WTC11 (cell line): Measurements from ENCODE around the gene PROM2. TPM values are rescaled to one million over a fixed set of nuclear protein-coding genes. Genes with fewer than 3 reads are reported as not detected.

Source experiments
- ATAC-seq: fragments of 200-7000 bp; cut with Tn5 transposase; 2 replicates; pipeline ENCODE4 v1.10.0; 2021; ENCODE audit warnings: mild to moderate bottlenecking, moderate library complexity
- CTCF ChIA-PET: fragments of 300-600 bp; sonication (Branson Sonifier 250); formaldehyde crosslinking; loops from one replicate; lab custom pipeline; 2021; ENCODE audit warnings: antibody characterized with exemption; lab: Charles Lee
- POLR2A ChIA-PET: fragments of 350-600 bp; sonication (Branson Sonifier 250); formaldehyde crosslinking; loops from one replicate; lab custom pipeline; 2021; ENCODE audit warnings: antibody characterized with exemption; lab: Charles Lee
- DNase-seq: peaks from one replicate; pipeline ENCODE4 v3.0.0; 2021; ENCODE audit warnings: low spot score
- H3K27ac Mint-ChIP-seq: 2 replicates; pipeline ENCODE4 v1.8.0; 2021; ENCODE audit warnings: mixed read lengths
- H3K27me3 Mint-ChIP-seq: 2 replicates; pipeline ENCODE4 v1.8.0; 2021; ENCODE audit warnings: low read depth, mild to moderate bottlenecking, moderate library complexity, mixed read lengths
- H3K36me3 Mint-ChIP-seq: 2 replicates; pipeline ENCODE4 v1.8.0; 2021; ENCODE audit warnings: mixed read lengths
- H3K4me1 Mint-ChIP-seq: 2 replicates; pipeline ENCODE4 v1.8.0; 2022; ENCODE audit warnings: mixed read lengths
- H3K4me3 Mint-ChIP-seq: 2 replicates; pipeline ENCODE4 v1.8.0; 2021; ENCODE audit warnings: mild to moderate bottlenecking, moderate library complexity, mixed read lengths
- H3K9me3 Mint-ChIP-seq: 2 replicates; pipeline ENCODE4 v1.8.0; 2021; ENCODE audit warnings: mixed read lengths
- CREB1 ChIP-seq: sonication (generic); formaldehyde crosslinking; IDR thresholded peaks from 2 replicates; pipeline ENCODE4 v1.8.0; 2023; ENCODE audit warnings: mild to moderate bottlenecking, missing genetic modification reagents
- ELF4 ChIP-seq: sonication (generic); formaldehyde crosslinking; IDR thresholded peaks from 2 replicates; pipeline ENCODE4 v1.8.1; 2022; ENCODE audit warnings: low read depth, mild to moderate bottlenecking, moderate library complexity, missing genetic modification reagents
- GRHL2 ChIP-seq: fragments of 250-450 bp; sonication (Bioruptor Pico); IDR thresholded peaks from 2 replicates; pipeline ENCODE4 v1.8.0; 2022; ENCODE audit warnings: mild to moderate bottlenecking, moderate library complexity; ENCODE audit not compliant: insufficient replicate concordance, severe bottlenecking
- NFYB ChIP-seq: sonication (generic); formaldehyde crosslinking; conservative IDR thresholded peaks from 2 replicates; pipeline ENCODE4 v1.8.0; 2022; ENCODE audit warnings: low read depth, missing genetic modification reagents
- ZBTB43 ChIP-seq: sonication (generic); formaldehyde crosslinking; IDR thresholded peaks from 2 replicates; pipeline ENCODE4 v1.8.1; 2023; ENCODE audit warnings: mild to moderate bottlenecking, missing genetic modification reagents
- ZNF121 ChIP-seq: sonication (generic); formaldehyde crosslinking; IDR thresholded peaks from 2 replicates; pipeline ENCODE4 v1.8.0; 2023; ENCODE audit warnings: missing genetic modification reagents
- ZNF232 ChIP-seq: sonication (generic); formaldehyde crosslinking; IDR thresholded peaks from 2 replicates; pipeline ENCODE4 v1.8.0; 2022; ENCODE audit warnings: mild to moderate bottlenecking, missing genetic modification reagents
- ZNF416 ChIP-seq: fragments of 250-450 bp; sonication (Bioruptor Pico); IDR thresholded peaks from 2 replicates; pipeline ENCODE4 v1.9.0; 2021; ENCODE audit warnings: mild to moderate bottlenecking, inconsistent platforms
- ZNF671 ChIP-seq: fragments of 250-450 bp; sonication (Bioruptor Pico); IDR thresholded peaks from 2 replicates; pipeline ENCODE4 v1.8.0; 2021; ENCODE audit warnings: mild to moderate bottlenecking
- total RNA-seq: library from RNA; stranded (reverse); gene quantifications from 3 replicates; pipeline ENCODE4 v1.2.3, GENCODE V29; 2021
- TF ChIP-seq, protein P1 (sequence below): sonication (generic); formaldehyde crosslinking; conservative IDR thresholded peaks from 2 replicates; pipeline ENCODE4 v1.8.1; 2023; ENCODE audit warnings: mild to moderate bottlenecking, low read depth, missing genetic modification reagents, moderate library complexity
- TF ChIP-seq, protein P2 (sequence below): sonication (generic); formaldehyde crosslinking; IDR thresholded peaks from 2 replicates; pipeline ENCODE4 v1.8.1; 2023; ENCODE audit warnings: mild to moderate bottlenecking, missing genetic modification reagents, borderline replicate concordance
- TF ChIP-seq, protein P3 (sequence below): sonication (generic); formaldehyde crosslinking; conservative IDR thresholded peaks from 2 replicates; pipeline ENCODE4 v1.8.1; 2022; ENCODE audit warnings: mild to moderate bottlenecking, missing genetic modification reagents
- TF ChIP-seq, protein P4 (sequence below): sonication (generic); formaldehyde crosslinking; IDR thresholded peaks from 2 replicates; pipeline ENCODE4 v1.8.1; 2022; ENCODE audit warnings: low read depth, mild to moderate bottlenecking, moderate library complexity, missing genetic modification reagents, borderline replicate concordance
- TF ChIP-seq, protein P5 (sequence below): fragments of 250-450 bp; sonication (Bioruptor Pico); IDR thresholded peaks from 2 replicates; pipeline ENCODE4 v1.9.0; 2021; ENCODE audit warnings: mild to moderate bottlenecking, borderline replicate concordance
- TF ChIP-seq, protein P6 (sequence below): fragments of 250-450 bp; sonication (Bioruptor Pico); IDR thresholded peaks from 2 replicates; pipeline ENCODE4 v1.9.0; 2021; ENCODE audit warnings: mild to moderate bottlenecking

Gene PROM2
- total RNA-seq, 1 experiment from 2014 or later, result 8.3 TPM

DNA sequence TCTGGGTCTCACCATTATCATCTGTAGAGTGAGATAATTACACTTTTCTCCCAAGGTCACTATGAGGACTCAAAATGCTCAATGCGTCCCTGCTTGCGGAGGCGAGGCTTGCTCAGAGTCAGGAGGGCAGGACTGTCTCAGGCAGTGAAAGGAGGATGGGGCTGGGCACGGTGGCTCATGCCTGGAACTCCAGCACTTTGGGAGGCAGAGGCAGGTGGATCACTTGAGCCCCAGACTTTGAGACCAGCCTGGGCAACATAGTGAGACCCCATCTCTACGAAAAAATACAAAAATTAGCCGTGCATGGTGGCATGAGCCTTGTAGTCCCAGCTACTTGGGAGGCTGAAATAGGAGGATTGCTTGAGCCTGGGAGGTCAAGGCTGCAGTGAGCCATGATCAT, 21.1 kb downstream of the PROM2 start:
- Mint-ChIP-seq H3K27ac (no peak overlapping the region), H3K4me1 (peaks cover 11% of the 10 kb centered on the region)

DNA sequence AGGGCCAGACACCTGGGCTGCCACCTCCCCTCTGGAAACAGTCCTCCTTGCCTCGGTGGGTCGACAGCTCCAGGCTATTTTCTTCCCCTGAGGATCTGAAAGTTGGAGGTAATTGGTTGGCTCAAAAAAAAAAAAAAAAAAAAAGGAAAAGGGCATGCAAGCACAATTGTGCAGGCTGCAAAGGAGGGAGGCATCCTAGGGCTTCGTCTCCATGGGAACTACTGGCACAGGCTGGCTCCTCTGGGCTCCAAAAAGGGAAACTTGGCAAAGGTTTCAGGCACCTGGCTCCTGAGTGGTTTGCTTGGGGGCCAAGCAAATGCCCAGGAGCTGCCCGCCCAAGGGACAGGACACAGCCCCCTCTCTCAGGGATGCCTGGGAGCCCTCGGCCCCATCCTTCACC, 21.8 kb downstream of the PROM2 start:
- DNase-seq (no peak), ATAC-seq (no peak)
- Mint-ChIP-seq H3K9me3 (peaks cover 8% of the 10 kb centered on the region), H3K4me1 (peaks cover 11% of the 10 kb centered on the region), H3K27me3 (no peaks in the 10 kb centered on the region; the same call in 1 of the 2 replicates), H3K36me3 (peaks cover 8% of the 10 kb centered on the region), H3K27ac (no peak overlapping the region), H3K4me3 (no peak overlapping the region)
- no peak for TF ChIP-seq ZNF416 (CRISPR knock-in tag)
- TF ChIP-seq, protein P1, sequence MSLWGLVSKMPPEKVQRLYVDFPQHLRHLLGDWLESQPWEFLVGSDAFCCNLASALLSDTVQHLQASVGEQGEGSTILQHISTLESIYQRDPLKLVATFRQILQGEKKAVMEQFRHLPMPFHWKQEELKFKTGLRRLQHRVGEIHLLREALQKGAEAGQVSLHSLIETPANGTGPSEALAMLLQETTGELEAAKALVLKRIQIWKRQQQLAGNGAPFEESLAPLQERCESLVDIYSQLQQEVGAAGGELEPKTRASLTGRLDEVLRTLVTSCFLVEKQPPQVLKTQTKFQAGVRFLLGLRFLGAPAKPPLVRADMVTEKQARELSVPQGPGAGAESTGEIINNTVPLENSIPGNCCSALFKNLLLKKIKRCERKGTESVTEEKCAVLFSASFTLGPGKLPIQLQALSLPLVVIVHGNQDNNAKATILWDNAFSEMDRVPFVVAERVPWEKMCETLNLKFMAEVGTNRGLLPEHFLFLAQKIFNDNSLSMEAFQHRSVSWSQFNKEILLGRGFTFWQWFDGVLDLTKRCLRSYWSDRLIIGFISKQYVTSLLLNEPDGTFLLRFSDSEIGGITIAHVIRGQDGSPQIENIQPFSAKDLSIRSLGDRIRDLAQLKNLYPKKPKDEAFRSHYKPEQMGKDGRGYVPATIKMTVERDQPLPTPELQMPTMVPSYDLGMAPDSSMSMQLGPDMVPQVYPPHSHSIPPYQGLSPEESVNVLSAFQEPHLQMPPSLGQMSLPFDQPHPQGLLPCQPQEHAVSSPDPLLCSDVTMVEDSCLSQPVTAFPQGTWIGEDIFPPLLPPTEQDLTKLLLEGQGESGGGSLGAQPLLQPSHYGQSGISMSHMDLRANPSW, result no peak
- CTCF ChIA-PET, result interaction anchor here (1.2 to 4.5 kb wide), 2 partner anchors 19 to 64 kb away, joined by 3 to 49 read pairs; no protein-coding TSS in a partner anchor
- POLR2A ChIA-PET, result interaction anchor here (1.4 kb wide), 1 partner anchor 22 kb away, joined by 5 read pairs; the partner anchor contains the start of gene PROM2

More for the DNA sequence above, 21.1 kb downstream of the PROM2 start:
- POLR2A ChIA-PET, result interaction anchor here (1.4 kb wide), 1 partner anchor 21 kb away, joined by 5 read pairs; the partner anchor contains the start of gene PROM2
- H3K27me3 Mint-ChIP-seq, result peaks cover 5% of the 10 kb centered on the region
- no peak overlapping the region for H3K4me3 Mint-ChIP-seq
- CTCF ChIA-PET, result interaction anchor here (1.2 to 4.5 kb wide), 3 partner anchors 20 to 64 kb away, joined by 3 to 49 read pairs (median 3); no protein-coding TSS in a partner anchor
- ATAC-seq (no peak), DNase-seq (no peak)
- peaks cover 13% of the 10 kb centered on the region for H3K36me3 Mint-ChIP-seq
- TF ChIP-seq ZNF121 (CRISPR knock-in tag), result peak; percentile 91
- TF ChIP-seq, protein P2, sequence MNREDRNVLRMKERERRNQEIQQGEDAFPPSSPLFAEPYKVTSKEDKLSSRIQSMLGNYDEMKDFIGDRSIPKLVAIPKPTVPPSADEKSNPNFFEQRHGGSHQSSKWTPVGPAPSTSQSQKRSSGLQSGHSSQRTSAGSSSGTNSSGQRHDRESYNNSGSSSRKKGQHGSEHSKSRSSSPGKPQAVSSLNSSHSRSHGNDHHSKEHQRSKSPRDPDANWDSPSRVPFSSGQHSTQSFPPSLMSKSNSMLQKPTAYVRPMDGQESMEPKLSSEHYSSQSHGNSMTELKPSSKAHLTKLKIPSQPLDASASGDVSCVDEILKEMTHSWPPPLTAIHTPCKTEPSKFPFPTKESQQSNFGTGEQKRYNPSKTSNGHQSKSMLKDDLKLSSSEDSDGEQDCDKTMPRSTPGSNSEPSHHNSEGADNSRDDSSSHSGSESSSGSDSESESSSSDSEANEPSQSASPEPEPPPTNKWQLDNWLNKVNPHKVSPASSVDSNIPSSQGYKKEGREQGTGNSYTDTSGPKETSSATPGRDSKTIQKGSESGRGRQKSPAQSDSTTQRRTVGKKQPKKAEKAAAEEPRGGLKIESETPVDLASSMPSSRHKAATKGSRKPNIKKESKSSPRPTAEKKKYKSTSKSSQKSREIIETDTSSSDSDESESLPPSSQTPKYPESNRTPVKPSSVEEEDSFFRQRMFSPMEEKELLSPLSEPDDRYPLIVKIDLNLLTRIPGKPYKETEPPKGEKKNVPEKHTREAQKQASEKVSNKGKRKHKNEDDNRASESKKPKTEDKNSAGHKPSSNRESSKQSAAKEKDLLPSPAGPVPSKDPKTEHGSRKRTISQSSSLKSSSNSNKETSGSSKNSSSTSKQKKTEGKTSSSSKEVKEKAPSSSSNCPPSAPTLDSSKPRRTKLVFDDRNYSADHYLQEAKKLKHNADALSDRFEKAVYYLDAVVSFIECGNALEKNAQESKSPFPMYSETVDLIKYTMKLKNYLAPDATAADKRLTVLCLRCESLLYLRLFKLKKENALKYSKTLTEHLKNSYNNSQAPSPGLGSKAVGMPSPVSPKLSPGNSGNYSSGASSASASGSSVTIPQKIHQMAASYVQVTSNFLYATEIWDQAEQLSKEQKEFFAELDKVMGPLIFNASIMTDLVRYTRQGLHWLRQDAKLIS, result no peak
- H3K9me3 Mint-ChIP-seq, result peaks cover 14% of the 10 kb centered on the region

- Mint-ChIP-seq H3K4me3 (peak within 1 kb of the TSS; percentile 48), H3K27me3 (no peaks in the 10 kb centered on the region; the same call in 1 of the 2 replicates), H3K4me1 (peaks cover 11% of the 10 kb centered on the region), H3K9me3 (peaks cover 3% of the 10 kb centered on the region; the same call in 1 of the 2 replicates), H3K27ac (no peak within 1 kb of the TSS), H3K36me3 (peaks cover 4% of the 10 kb centered on the region; the same call in 1 of the 2 replicates)
- CTCF ChIA-PET, result interaction anchor here (0.5 to 4.5 kb wide), 4 partner anchors 8 to 294 kb away, joined by 3 to 49 read pairs (median 4); no protein-coding TSS in a partner anchor
- peak; percentile 68 for ATAC-seq
- peak; percentile 33 for DNase-seq
- TF ChIP-seq, protein P3, sequence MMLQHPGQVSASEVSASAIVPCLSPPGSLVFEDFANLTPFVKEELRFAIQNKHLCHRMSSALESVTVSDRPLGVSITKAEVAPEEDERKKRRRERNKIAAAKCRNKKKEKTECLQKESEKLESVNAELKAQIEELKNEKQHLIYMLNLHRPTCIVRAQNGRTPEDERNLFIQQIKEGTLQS (CRISPR knock-in tag), result no peak
- TF ChIP-seq, protein P4, sequence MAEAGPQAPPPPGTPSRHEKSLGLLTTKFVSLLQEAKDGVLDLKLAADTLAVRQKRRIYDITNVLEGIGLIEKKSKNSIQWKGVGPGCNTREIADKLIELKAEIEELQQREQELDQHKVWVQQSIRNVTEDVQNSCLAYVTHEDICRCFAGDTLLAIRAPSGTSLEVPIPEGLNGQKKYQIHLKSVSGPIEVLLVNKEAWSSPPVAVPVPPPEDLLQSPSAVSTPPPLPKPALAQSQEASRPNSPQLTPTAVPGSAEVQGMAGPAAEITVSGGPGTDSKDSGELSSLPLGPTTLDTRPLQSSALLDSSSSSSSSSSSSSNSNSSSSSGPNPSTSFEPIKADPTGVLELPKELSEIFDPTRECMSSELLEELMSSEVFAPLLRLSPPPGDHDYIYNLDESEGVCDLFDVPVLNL (CRISPR knock-in tag), result no peak
- no peak for TF ChIP-seq ZNF671 (CRISPR knock-in tag)
- no peak for TF ChIP-seq ZNF232 (CRISPR knock-in tag)
- TF ChIP-seq ZBTB43 (CRISPR knock-in tag), result no peak
- TF ChIP-seq, protein P5, sequence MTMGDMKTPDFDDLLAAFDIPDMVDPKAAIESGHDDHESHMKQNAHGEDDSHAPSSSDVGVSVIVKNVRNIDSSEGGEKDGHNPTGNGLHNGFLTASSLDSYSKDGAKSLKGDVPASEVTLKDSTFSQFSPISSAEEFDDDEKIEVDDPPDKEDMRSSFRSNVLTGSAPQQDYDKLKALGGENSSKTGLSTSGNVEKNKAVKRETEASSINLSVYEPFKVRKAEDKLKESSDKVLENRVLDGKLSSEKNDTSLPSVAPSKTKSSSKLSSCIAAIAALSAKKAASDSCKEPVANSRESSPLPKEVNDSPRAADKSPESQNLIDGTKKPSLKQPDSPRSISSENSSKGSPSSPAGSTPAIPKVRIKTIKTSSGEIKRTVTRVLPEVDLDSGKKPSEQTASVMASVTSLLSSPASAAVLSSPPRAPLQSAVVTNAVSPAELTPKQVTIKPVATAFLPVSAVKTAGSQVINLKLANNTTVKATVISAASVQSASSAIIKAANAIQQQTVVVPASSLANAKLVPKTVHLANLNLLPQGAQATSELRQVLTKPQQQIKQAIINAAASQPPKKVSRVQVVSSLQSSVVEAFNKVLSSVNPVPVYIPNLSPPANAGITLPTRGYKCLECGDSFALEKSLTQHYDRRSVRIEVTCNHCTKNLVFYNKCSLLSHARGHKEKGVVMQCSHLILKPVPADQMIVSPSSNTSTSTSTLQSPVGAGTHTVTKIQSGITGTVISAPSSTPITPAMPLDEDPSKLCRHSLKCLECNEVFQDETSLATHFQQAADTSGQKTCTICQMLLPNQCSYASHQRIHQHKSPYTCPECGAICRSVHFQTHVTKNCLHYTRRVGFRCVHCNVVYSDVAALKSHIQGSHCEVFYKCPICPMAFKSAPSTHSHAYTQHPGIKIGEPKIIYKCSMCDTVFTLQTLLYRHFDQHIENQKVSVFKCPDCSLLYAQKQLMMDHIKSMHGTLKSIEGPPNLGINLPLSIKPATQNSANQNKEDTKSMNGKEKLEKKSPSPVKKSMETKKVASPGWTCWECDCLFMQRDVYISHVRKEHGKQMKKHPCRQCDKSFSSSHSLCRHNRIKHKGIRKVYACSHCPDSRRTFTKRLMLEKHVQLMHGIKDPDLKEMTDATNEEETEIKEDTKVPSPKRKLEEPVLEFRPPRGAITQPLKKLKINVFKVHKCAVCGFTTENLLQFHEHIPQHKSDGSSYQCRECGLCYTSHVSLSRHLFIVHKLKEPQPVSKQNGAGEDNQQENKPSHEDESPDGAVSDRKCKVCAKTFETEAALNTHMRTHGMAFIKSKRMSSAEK (CRISPR knock-in tag), result no peak
- TF ChIP-seq ELF4 (CRISPR knock-in tag), result no peak
- TF ChIP-seq ZNF121 (CRISPR knock-in tag), result no peak
- no peak for TF ChIP-seq NFYB (CRISPR knock-in tag)
- TF ChIP-seq, protein P6, sequence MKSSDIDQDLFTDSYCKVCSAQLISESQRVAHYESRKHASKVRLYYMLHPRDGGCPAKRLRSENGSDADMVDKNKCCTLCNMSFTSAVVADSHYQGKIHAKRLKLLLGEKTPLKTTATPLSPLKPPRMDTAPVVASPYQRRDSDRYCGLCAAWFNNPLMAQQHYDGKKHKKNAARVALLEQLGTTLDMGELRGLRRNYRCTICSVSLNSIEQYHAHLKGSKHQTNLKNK (CRISPR knock-in tag), result no peak
- no peak for TF ChIP-seq CREB1 (CRISPR knock-in tag)
- no peak for TF ChIP-seq GRHL2 (CRISPR knock-in tag)
- POLR2A ChIA-PET, result interaction anchor here (1.0 kb wide), 1 partner anchor 19 kb away, joined by 3 read pairs; no protein-coding TSS in a partner anchor
Observed at GRCh38 chr2:95296880-95297487, 22.7 kb downstream of the PROM2 start, which contains the start of gene KCNIP3. TSS of gene KCNIP3 (plus strand) at chr2:95297347. CDS start at chr2:95297439, 92 bp downstream.
